NT2/D1 (cell line): ENCODE data around the gene CPNE5.

Source experiments
- DNase-seq: peaks from one replicate; pipeline ENCODE4 v3.0.0-alpha.2; 2011; ENCODE audit warnings: low read depth, low spot score
- H3K27me3 ChIP-seq: 2 replicates; pipeline ENCODE4 v1.6.0; 2011; ENCODE audit warnings: mild to moderate bottlenecking; ENCODE audit not compliant: insufficient read length, insufficient read depth
- H3K36me3 ChIP-seq: 2 replicates; pipeline ENCODE4 v1.6.1; 2011; ENCODE audit warnings: mild to moderate bottlenecking, low read length, mixed read lengths; ENCODE audit not compliant: insufficient read depth, insufficient read length
- H3K4me1 ChIP-seq: 2 replicates; pipeline ENCODE4 v1.5.1; 2011; ENCODE audit not compliant: insufficient read depth, insufficient read length
- H3K4me3 ChIP-seq: 2 replicates; pipeline ENCODE4 v1.5.1; 2011; ENCODE audit warnings: low read depth; ENCODE audit not compliant: insufficient read length
- H3K9ac ChIP-seq: 2 replicates; pipeline ENCODE4 v1.6.0; 2011; ENCODE audit warnings: low read depth; ENCODE audit not compliant: insufficient read length
- H3K9me3 ChIP-seq: 2 replicates; pipeline ENCODE4 v1.5.1; 2011; ENCODE audit warnings: mild to moderate bottlenecking, low read length; ENCODE audit not compliant: insufficient read depth
- SUZ12 ChIP-seq: IDR thresholded peaks from 2 replicates; pipeline ENCODE4 v1.6.1; 2011; ENCODE audit not compliant: insufficient read length, insufficient read depth; ENCODE audit errors: extremely low read depth
- YY1 ChIP-seq: IDR thresholded peaks from 2 replicates; pipeline ENCODE4 v1.6.1; 2011; ENCODE audit not compliant: insufficient read length, insufficient read depth
- ZNF274 ChIP-seq: IDR thresholded peaks from 2 replicates; pipeline ENCODE4 v1.6.1; 2011; ENCODE audit warnings: mild to moderate bottlenecking, low read depth, low read length

The CPNE5 gene

DNA sequence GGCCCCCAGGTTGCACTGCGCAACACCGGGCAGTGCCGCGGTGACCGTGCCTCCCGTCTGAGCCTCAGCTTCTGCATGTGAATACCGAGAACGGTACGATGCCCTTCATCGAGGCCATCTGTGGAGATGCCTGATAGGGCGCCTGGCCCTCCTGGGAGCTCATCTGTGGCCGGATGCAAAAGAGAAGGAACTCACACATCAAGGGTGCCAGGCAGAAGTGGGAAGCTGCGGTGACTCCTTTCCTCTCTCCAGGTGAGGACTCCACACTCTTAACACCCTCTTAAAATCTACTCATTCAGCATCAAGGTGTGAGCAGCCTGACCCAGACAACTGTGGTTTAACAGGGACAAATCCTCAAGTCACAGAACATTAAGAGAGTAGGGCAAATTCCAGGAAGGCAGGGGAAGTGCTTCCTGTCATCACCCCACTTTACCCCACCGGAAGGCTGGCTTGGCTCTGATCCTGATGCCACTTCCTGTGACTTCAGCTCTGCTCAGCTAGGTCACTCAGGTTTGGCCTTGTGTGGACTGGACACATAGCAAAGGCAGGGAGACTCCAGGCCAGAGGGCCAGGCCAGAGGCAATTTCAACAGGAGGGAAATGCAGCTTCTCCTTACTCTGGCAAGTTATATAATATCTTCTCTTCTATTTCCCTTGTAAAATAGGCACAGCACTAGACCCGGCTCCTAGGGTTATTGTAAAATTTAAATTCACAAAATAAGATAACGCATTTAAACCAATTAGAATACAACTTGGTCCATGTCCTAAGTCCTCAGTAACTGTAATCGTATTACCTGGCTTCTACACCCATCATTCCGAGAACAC lies 69.4 kb downstream of the CPNE5 start:
- Histone ChIP-seq H3K4me3 (no peak overlapping the region), H3K9me3 (no peaks in the 10 kb centered on the region), H3K9ac (no peak overlapping the region), H3K36me3 (no peaks in the 10 kb centered on the region), H3K27me3 (no peaks in the 10 kb centered on the region), H3K4me1 (peaks cover 8% of the 10 kb centered on the region)
- TF ChIP-seq YY1 (no peak), ZNF274 (no peak), SUZ12 (no peak)
- DNase-seq, result no peak

DNA sequence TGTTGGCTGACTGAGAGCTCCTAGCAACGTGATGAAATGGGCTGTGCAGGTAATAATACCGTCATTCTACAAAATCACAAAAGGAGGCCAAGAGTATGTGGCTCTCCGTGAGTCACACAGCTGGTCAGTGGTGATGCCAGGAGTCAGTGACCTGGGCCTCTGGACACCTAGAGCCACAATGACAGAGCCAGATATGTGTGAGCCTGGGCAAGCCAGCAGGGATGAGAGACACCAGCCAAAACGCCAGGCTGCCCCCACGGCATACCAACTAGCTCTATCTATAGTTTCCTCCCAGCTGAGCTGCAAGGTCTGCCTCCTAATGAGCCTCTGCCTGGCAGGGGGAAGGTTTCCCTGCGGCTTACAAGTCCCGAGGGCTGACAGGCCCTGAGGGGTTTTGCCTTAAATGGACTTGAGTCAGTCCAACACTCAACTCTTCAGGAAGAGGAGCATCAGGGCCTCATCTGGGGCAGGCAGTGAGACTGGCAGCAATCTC lies 70.0 kb downstream of the CPNE5 start:
- H3K9ac ChIP-seq, result no peak overlapping the region
- no peaks in the 10 kb centered on the region for H3K9me3 ChIP-seq
- no peaks in the 10 kb centered on the region for H3K27me3 ChIP-seq
- H3K4me3 ChIP-seq, result no peak overlapping the region
- H3K36me3 ChIP-seq, result no peaks in the 10 kb centered on the region
- H3K4me1 ChIP-seq, result peaks cover 8% of the 10 kb centered on the region
- DNase-seq, result no peak
- TF ChIP-seq YY1, result no peak
- no peak for TF ChIP-seq ZNF274
- TF ChIP-seq SUZ12, result no peak

DNA sequence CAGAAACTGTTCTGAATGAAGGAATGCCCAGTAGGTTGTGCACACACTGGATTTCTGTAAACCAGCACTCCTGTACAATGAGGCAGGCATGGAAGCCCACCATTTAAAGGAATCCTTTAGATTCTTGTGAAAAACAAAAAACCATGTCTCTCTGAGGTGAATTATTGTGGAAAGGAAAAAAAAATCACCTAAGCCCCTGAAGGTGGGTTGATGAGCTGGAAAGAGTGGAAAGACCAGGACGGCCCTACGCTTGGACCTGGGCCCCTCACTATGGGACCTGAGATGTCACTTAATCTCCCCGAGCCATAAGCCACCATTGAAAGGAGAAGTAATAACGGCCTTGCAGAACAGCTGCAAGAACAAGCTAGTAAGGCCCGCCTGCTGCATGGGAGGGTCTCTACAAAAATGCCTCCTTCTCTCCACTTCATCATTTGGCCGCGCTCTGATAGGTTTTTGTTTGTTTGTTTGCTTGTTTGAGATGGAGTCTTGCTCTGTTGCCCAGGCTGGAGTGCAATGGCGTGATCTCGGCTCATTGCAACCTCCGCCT lies 72.8 kb downstream of the CPNE5 start:
- H3K9ac ChIP-seq, result no peak overlapping the region
- no peak overlapping the region for H3K4me3 ChIP-seq
- DNase-seq, result no peak
- H3K4me1 ChIP-seq, result peaks cover 8% of the 10 kb centered on the region
- no peaks in the 10 kb centered on the region for H3K36me3 ChIP-seq
- TF ChIP-seq SUZ12 (no peak), YY1 (no peak)
- no peaks in the 10 kb centered on the region for H3K9me3 ChIP-seq
- H3K27me3 ChIP-seq, result no peaks in the 10 kb centered on the region

DNA sequence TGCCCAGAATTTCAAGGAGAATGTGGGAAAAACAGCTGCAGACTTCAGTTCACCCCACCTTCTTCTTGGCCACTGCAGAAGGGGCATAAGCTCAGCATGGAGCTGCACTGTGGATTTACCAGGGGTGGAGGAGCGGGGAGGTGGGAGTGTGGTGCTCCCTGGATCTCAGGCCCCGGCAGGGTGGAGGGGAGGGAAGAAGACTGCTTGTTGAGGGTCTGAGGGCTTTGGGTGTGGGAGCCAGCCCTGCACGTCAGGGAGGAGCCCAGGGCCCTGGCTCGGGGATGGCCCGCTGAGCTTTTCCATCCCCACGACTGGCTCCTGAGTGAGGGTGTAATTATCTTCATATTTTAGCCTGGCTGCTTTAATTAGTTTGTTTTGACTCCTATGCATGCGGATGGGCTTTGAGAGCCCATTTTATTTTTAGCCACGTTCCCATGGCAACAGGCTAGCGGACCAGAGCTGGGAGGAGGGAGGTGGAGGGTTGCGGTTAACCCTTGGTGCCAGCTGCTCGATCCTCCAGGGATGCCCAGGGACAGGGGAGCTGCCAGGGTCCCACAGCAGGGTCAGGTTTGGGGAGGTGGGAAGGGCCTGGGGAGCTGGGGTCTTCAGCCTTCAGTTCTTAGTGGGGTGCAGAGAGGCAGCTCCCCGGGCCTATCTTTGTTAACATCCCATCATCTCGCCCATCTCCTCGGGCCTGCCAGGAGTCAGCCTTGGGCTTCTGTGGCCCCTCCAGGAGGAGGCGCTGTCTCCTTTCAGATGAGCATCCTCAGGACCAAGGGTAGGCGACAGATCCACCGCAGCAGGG lies 73.4 kb downstream of the CPNE5 start:
- Histone ChIP-seq H3K4me1 (peaks cover 8% of the 10 kb centered on the region), H3K9ac (no peak overlapping the region), H3K36me3 (no peaks in the 10 kb centered on the region), H3K9me3 (no peaks in the 10 kb centered on the region), H3K27me3 (no peaks in the 10 kb centered on the region), H3K4me3 (no peak overlapping the region)
- DNase-seq, result peak; percentile 76
- TF ChIP-seq ZNF274 (no peak), SUZ12 (no peak), YY1 (no peak)

DNA sequence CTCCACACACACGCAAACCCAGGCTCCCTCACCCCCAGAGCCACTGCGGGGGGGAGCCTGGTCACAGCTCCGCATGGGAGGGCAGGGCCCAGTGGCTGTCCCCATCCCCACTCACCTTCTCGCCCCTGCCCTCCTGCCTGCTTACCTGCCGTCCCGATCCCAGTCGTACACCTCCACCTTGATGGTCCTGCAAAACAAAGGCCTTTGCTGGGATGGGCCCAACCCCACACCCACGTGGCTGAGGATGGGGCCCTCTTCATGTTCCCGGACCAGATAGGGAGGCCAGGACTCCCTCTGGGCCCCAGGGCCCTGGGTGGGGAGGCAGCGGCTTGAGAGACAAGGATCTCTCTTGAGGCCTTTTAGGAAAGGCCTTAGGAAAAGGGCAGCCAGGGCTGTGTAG lies 74.1 kb downstream of the CPNE5 start:
- no peak for DNase-seq
- H3K27me3 ChIP-seq, result no peaks in the 10 kb centered on the region
- no peak overlapping the region for H3K4me3 ChIP-seq
- peaks cover 8% of the 10 kb centered on the region for H3K4me1 ChIP-seq
- no peaks in the 10 kb centered on the region for H3K9me3 ChIP-seq
- no peak for TF ChIP-seq YY1
- TF ChIP-seq ZNF274, result no peak
- TF ChIP-seq SUZ12, result no peak
- no peak overlapping the region for H3K9ac ChIP-seq
- H3K36me3 ChIP-seq, result no peaks in the 10 kb centered on the region

DNA sequence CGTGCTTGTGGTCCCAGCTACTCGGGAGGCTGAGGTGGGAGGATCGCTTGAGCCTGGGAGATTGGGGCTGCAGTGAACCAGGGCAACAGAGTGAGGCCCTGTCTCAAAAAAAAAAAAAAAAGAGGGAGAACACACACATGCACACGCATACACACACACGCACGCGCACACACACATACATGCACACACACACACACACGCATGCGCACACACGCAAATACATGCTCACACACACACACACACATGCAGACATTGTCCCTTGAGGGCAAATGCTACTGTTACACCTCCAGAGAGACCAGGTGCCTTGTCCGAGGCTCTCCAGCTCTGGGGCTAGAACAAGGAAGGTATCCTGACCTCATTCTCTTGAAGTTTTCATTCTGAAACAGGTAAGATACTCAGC lies 77.1 kb downstream of the CPNE5 start:
- H3K27me3 ChIP-seq, result no peaks in the 10 kb centered on the region
- H3K4me1 ChIP-seq, result no peaks in the 10 kb centered on the region
- TF ChIP-seq YY1, result no peak
- no peak for TF ChIP-seq SUZ12
- no peak for TF ChIP-seq ZNF274

More for the DNA sequence above, 77.1 kb downstream of the CPNE5 start:
- Histone ChIP-seq H3K4me3 (no peak overlapping the region), H3K9ac (no peak overlapping the region), H3K36me3 (no peaks in the 10 kb centered on the region), H3K9me3 (no peaks in the 10 kb centered on the region)
- no peak for DNase-seq
